WTC11 (cell line): Measurements from ENCODE around the gene TMEM175. TPM values are rescaled to one million over a fixed set of nuclear protein-coding genes. Genes with fewer than 3 reads are reported as not detected.
A peak's percentile ranks its signal among the peaks of the same experiment; 100 is the strongest.

Experiments
- ATAC-seq: fragments of 200-7000 bp; cut with Tn5 transposase; 2 replicates; pipeline ENCODE4 v1.10.0; 2021; ENCODE audit warnings: mild to moderate bottlenecking, moderate library complexity
- CTCF ChIA-PET: fragments of 300-600 bp; sonication (Branson Sonifier 250); formaldehyde crosslinking; loops from one replicate; lab custom pipeline; 2021; ENCODE audit warnings: antibody characterized with exemption; lab: Charles Lee
- POLR2A ChIA-PET: fragments of 350-600 bp; sonication (Branson Sonifier 250); formaldehyde crosslinking; loops from one replicate; lab custom pipeline; 2021; ENCODE audit warnings: antibody characterized with exemption; lab: Charles Lee
- DNase-seq: peaks from one replicate; pipeline ENCODE4 v3.0.0; 2021; ENCODE audit warnings: low spot score
- H3K27ac Mint-ChIP-seq: 2 replicates; pipeline ENCODE4 v1.8.0; 2021; ENCODE audit warnings: mixed read lengths
- H3K27me3 Mint-ChIP-seq: 2 replicates; pipeline ENCODE4 v1.8.0; 2021; ENCODE audit warnings: low read depth, mild to moderate bottlenecking, moderate library complexity, mixed read lengths
- H3K36me3 Mint-ChIP-seq: 2 replicates; pipeline ENCODE4 v1.8.0; 2021; ENCODE audit warnings: mixed read lengths
- H3K4me1 Mint-ChIP-seq: 2 replicates; pipeline ENCODE4 v1.8.0; 2022; ENCODE audit warnings: mixed read lengths
- H3K4me3 Mint-ChIP-seq: 2 replicates; pipeline ENCODE4 v1.8.0; 2021; ENCODE audit warnings: mild to moderate bottlenecking, moderate library complexity, mixed read lengths
- H3K9me3 Mint-ChIP-seq: 2 replicates; pipeline ENCODE4 v1.8.0; 2021; ENCODE audit warnings: mixed read lengths
- ELF4 ChIP-seq: sonication (generic); formaldehyde crosslinking; IDR thresholded peaks from 2 replicates; pipeline ENCODE4 v1.8.1; 2022; ENCODE audit warnings: low read depth, mild to moderate bottlenecking, moderate library complexity, missing genetic modification reagents
- ETV6 ChIP-seq: sonication (generic); formaldehyde crosslinking; IDR thresholded peaks from 2 replicates; pipeline ENCODE4 v1.8.1; 2022; ENCODE audit warnings: mild to moderate bottlenecking, missing genetic modification reagents
- FOXK1 ChIP-seq: sonication (generic); formaldehyde crosslinking; IDR thresholded peaks from 2 replicates; pipeline ENCODE4 v1.8.0; 2022; ENCODE audit warnings: mild to moderate bottlenecking, moderate library complexity, missing genetic modification reagents
- GRHL2 ChIP-seq: fragments of 250-450 bp; sonication (Bioruptor Pico); IDR thresholded peaks from 2 replicates; pipeline ENCODE4 v1.8.0; 2022; ENCODE audit warnings: mild to moderate bottlenecking, moderate library complexity; ENCODE audit not compliant: insufficient replicate concordance, severe bottlenecking
- HMGXB4 ChIP-seq: sonication (generic); formaldehyde crosslinking; IDR thresholded peaks from 2 replicates; pipeline ENCODE4 v1.8.1; 2023; ENCODE audit warnings: mild to moderate bottlenecking, moderate library complexity, missing genetic modification reagents
- NFATC4 ChIP-seq: fragments of 250-450 bp; sonication (Bioruptor Pico); IDR thresholded peaks from 2 replicates; pipeline ENCODE4 v1.9.0; 2021; ENCODE audit warnings: mild to moderate bottlenecking
- NFYB ChIP-seq: sonication (generic); formaldehyde crosslinking; conservative IDR thresholded peaks from 2 replicates; pipeline ENCODE4 v1.8.0; 2022; ENCODE audit warnings: low read depth, missing genetic modification reagents
- PRDM15 ChIP-seq: sonication (generic); formaldehyde crosslinking; IDR thresholded peaks from 2 replicates; pipeline ENCODE4 v1.8.0; 2022; ENCODE audit warnings: missing genetic modification reagents
- SP1 ChIP-seq: sonication (generic); formaldehyde crosslinking; conservative IDR thresholded peaks from 2 replicates; pipeline ENCODE4 v1.8.1; 2022; ENCODE audit warnings: missing genetic modification reagents
- USF2 ChIP-seq: sonication (generic); formaldehyde crosslinking; IDR thresholded peaks from 2 replicates; pipeline ENCODE4 v1.8.1; 2023; ENCODE audit warnings: mild to moderate bottlenecking, missing genetic modification reagents, moderate library complexity
- ZBTB43 ChIP-seq: sonication (generic); formaldehyde crosslinking; IDR thresholded peaks from 2 replicates; pipeline ENCODE4 v1.8.1; 2023; ENCODE audit warnings: mild to moderate bottlenecking, missing genetic modification reagents
- ZNF121 ChIP-seq: sonication (generic); formaldehyde crosslinking; IDR thresholded peaks from 2 replicates; pipeline ENCODE4 v1.8.0; 2023; ENCODE audit warnings: missing genetic modification reagents
- ZNF396 ChIP-seq: fragments of 250-450 bp; sonication (Bioruptor Pico); IDR thresholded peaks from 2 replicates; pipeline ENCODE4 v1.8.0; 2021; ENCODE audit warnings: mild to moderate bottlenecking, moderate library complexity, borderline replicate concordance
- ZNF423 ChIP-seq: fragments of 250-450 bp; sonication (Bioruptor Pico); IDR thresholded peaks from 2 replicates; pipeline ENCODE4 v2.1.2; 2022; ENCODE audit warnings: mild to moderate bottlenecking, moderate library complexity
- ZSCAN18 ChIP-seq: fragments of 250-450 bp; sonication (Bioruptor Pico); IDR thresholded peaks from 2 replicates; pipeline ENCODE4 v2.1.2; 2022; ENCODE audit warnings: mild to moderate bottlenecking, moderate library complexity
- total RNA-seq: library from RNA; stranded (reverse); gene quantifications from 3 replicates; pipeline ENCODE4 v1.2.3, GENCODE V29; 2021
- TF ChIP-seq, protein P1 (sequence below): sonication (generic); formaldehyde crosslinking; IDR thresholded peaks from 2 replicates; pipeline ENCODE4 v1.8.1; 2022; ENCODE audit warnings: mild to moderate bottlenecking, moderate library complexity, missing genetic modification reagents
- TF ChIP-seq, protein P2 (sequence below): sonication (generic); formaldehyde crosslinking; IDR thresholded peaks from 2 replicates; pipeline ENCODE4 v1.8.1; 2022; ENCODE audit warnings: low read depth, missing genetic modification reagents, borderline replicate concordance
- TF ChIP-seq, protein P3 (sequence below): sonication (generic); formaldehyde crosslinking; IDR thresholded peaks from 2 replicates; pipeline ENCODE4 v1.8.1; 2023; ENCODE audit warnings: mild to moderate bottlenecking, missing genetic modification reagents, borderline replicate concordance

Gene TMEM175
- total RNA-seq, 1 experiment from 2014 or later, result 9.2 TPM

DNA sequence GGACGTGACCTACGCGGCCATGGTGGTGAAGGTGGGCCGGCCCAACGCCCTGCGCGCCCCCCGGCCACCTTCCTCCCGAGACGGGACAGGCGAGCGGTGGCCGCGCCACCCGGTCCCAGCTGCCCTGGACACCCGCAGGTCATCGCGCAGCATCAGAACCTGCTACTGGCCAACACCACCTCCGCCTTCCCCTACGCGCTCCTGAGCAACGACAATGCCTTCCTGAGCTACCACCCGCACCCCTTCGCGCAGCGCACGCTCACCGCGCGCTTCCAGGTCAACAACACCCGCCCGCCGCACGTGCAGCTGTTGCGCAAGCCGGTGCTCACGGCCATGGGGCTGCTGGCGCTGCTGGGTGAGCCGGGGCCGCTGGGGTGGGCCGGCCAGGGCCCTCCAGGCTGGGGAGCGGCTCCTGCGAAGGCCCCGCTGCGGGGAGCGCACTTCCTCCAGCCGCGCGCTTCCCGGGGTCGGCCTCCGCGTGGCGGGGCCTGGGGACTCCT lies 69.9 kb downstream of the TMEM175 start (continued):
- peak; percentile 43; the same call in 1 of the 2 replicates for TF ChIP-seq PRDM15 (CRISPR knock-in tag)

GRCh38 chr4:1002631-1003251 lies 70.5 kb downstream of the TMEM175 start:
- ChIA-PET POLR2A (interaction anchor here (1.2 kb wide), 1 partner anchor 15 kb away, joined by 4 read pairs; no protein-coding TSS in a partner anchor), CTCF (interaction anchor here (0.9 to 1.4 kb wide), 3 partner anchors 16 to 319 kb away, joined by 3 to 5 read pairs (median 3); partner anchors contain the start of gene IDUA)
- Mint-ChIP-seq H3K27me3 (peaks cover 85% of the 10 kb centered on the region), H3K27ac (no peak overlapping the region), H3K36me3 (no peaks in the 10 kb centered on the region), H3K4me1 (no peaks in the 10 kb centered on the region), H3K4me3 (no peak overlapping the region), H3K9me3 (peaks cover 7% of the 10 kb centered on the region; the same call in 1 of the 2 replicates)
- DNase-seq (peak; percentile 41), ATAC-seq (peak; percentile 36)
- TF ChIP-seq, protein P1, sequence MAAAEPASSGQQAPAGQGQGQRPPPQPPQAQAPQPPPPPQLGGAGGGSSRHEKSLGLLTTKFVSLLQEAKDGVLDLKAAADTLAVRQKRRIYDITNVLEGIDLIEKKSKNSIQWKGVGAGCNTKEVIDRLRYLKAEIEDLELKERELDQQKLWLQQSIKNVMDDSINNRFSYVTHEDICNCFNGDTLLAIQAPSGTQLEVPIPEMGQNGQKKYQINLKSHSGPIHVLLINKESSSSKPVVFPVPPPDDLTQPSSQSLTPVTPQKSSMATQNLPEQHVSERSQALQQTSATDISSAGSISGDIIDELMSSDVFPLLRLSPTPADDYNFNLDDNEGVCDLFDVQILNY, result 0 out of 2 replicates have a peak, but pooled peaks have one; percentile 20
- 0 out of 2 replicates have a peak, but pooled peaks have one; percentile 5 for TF ChIP-seq HMGXB4 (CRISPR knock-in tag)
- TF ChIP-seq, protein P2, sequence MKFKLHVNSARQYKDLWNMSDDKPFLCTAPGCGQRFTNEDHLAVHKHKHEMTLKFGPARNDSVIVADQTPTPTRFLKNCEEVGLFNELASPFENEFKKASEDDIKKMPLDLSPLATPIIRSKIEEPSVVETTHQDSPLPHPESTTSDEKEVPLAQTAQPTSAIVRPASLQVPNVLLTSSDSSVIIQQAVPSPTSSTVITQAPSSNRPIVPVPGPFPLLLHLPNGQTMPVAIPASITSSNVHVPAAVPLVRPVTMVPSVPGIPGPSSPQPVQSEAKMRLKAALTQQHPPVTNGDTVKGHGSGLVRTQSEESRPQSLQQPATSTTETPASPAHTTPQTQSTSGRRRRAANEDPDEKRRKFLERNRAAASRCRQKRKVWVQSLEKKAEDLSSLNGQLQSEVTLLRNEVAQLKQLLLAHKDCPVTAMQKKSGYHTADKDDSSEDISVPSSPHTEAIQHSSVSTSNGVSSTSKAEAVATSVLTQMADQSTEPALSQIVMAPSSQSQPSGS (CRISPR knock-in tag), result no peak
- no peak for TF ChIP-seq ZNF423 (CRISPR knock-in tag)
- no peak for TF ChIP-seq USF2 (CRISPR knock-in tag)
- TF ChIP-seq ZNF396, result no peak
- TF ChIP-seq ZSCAN18, result no peak
- no peak for TF ChIP-seq ETV6 (CRISPR knock-in tag)
- TF ChIP-seq ELF4 (CRISPR knock-in tag), result no peak
- no peak for TF ChIP-seq SP1 (CRISPR knock-in tag)
- TF ChIP-seq, protein P3, sequence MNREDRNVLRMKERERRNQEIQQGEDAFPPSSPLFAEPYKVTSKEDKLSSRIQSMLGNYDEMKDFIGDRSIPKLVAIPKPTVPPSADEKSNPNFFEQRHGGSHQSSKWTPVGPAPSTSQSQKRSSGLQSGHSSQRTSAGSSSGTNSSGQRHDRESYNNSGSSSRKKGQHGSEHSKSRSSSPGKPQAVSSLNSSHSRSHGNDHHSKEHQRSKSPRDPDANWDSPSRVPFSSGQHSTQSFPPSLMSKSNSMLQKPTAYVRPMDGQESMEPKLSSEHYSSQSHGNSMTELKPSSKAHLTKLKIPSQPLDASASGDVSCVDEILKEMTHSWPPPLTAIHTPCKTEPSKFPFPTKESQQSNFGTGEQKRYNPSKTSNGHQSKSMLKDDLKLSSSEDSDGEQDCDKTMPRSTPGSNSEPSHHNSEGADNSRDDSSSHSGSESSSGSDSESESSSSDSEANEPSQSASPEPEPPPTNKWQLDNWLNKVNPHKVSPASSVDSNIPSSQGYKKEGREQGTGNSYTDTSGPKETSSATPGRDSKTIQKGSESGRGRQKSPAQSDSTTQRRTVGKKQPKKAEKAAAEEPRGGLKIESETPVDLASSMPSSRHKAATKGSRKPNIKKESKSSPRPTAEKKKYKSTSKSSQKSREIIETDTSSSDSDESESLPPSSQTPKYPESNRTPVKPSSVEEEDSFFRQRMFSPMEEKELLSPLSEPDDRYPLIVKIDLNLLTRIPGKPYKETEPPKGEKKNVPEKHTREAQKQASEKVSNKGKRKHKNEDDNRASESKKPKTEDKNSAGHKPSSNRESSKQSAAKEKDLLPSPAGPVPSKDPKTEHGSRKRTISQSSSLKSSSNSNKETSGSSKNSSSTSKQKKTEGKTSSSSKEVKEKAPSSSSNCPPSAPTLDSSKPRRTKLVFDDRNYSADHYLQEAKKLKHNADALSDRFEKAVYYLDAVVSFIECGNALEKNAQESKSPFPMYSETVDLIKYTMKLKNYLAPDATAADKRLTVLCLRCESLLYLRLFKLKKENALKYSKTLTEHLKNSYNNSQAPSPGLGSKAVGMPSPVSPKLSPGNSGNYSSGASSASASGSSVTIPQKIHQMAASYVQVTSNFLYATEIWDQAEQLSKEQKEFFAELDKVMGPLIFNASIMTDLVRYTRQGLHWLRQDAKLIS, result no peak
- TF ChIP-seq ZNF121 (CRISPR knock-in tag), result no peak
- TF ChIP-seq ZBTB43 (CRISPR knock-in tag), result no peak
- no peak for TF ChIP-seq GRHL2 (CRISPR knock-in tag)
- no peak for TF ChIP-seq NFYB (CRISPR knock-in tag)
- TF ChIP-seq FOXK1, result 0 out of 2 replicates have a peak, but pooled peaks have one; percentile 0
- TF ChIP-seq NFATC4 (CRISPR knock-in tag), result no peak
